ENCODE data around the gene SGCD. TPM values are rescaled to one million over a fixed set of nuclear protein-coding genes. Genes with fewer than 3 reads are reported as not detected.

Gene SGCD
- total RNA-seq, 2 donors from 2014 or later = 0.14 TPM; not detected in 1

DNA sequence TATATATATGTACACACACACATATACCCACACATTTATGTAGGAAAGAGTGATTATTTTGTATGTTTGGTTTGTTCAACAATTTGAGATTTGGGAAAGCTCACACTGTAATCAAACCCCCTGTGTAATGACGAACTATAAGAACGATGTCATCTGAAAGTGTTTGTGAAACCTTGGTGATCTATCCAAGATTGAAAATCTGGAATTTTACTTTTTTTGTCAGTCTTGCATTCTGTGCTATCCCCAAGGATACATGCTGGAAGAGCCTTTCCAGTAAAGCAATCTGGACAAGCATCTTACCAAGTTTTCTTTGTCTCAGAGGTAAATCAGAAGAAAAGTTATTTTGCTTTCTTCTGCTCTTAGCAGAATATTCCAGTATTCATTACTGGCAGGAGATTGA is 23.3 kb downstream of the SGCD start:
- no peaks in the 10 kb centered on the region for H3K36me3 Mint-ChIP-seq
- ATAC-seq (no peak), DNase-seq (ENCODE audit: low spot score in 2 of 2) (no peak)
- H3K27ac Mint-ChIP-seq = no peak overlapping the region
- H3K9me3 Mint-ChIP-seq = no peaks in the 10 kb centered on the region

DNA sequence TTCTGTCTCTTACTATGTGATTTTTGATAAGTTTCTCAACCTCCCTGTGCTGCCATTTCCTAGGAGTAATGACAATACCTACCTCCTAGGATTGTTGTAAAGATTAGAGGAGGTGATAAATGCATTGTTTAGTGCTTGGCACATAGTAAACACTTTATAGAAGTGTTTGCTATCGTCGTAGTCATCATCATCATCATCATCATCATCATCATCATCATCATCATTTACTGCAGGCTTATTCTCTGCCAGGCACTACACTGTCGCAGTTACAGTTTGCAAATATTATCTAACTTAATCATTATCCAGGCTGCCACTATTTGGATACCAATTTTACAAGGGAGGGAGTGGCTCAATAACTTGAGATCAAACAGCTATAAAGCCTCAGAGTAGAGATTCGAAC is 24.5 kb downstream of the SGCD start:
- DNase-seq (ENCODE audit: low spot score in 2 of 2) (no peak), ATAC-seq (no peak)
- Mint-ChIP-seq H3K36me3 (no peaks in the 10 kb centered on the region), H3K27ac (no peak overlapping the region), H3K9me3 (no peaks in the 10 kb centered on the region)

DNA sequence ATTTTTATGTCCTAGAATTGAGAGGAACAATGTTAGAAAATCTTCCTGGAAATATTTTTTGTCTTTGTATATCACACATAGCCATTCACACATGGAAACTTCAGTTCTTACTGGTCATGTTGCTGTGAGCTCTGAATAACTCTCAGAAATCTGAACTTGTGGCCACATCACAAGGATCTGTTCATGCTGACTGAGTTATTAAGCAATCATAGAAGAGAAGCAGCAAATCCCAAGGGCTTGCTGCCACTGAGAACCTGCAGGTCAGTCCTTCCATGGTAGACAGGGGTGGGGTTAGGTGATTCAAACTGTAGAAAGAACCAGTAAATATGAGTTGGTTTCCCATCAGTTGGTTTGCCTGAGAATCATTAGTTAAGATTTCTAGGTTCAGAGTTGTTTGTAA is 27.6 kb downstream of the SGCD start:
- ATAC-seq (no peak), DNase-seq (ENCODE audit: low spot score in 2 of 2) (no peak)
- Mint-ChIP-seq H3K9me3 (no peaks in the 10 kb centered on the region), H3K27ac (no peak overlapping the region), H3K36me3 (no peaks in the 10 kb centered on the region)

DNA sequence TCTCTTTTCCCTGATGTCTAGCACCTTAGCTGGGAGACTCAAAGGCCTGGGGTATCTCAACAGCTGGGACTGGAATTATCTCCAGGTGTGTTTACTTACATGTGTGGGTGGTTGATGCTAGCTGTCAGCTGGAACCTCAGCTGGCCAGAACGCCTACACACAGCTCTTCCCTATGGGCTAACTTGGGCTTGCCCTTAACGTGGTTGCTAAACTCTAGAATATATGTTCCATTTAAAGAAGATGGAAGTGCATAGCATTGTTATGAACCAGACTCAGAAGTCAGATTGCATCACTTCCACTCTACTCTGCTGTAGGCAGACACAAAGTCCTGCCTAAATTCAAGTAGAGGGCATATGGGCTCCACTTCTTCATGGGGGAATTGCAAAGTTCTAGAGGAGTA is 29.3 kb downstream of the SGCD start:
- DNase-seq (ENCODE audit: low spot score in 2 of 2) = no peak
- H3K36me3 Mint-ChIP-seq = no peaks in the 10 kb centered on the region
- H3K9me3 Mint-ChIP-seq = no peaks in the 10 kb centered on the region
- ATAC-seq = no peak
- H3K27ac Mint-ChIP-seq = no peak overlapping the region

GRCh38 chr5:156359476-156359875 is 32.5 kb downstream of the SGCD start:
- Mint-ChIP-seq H3K36me3 (no peaks in the 10 kb centered on the region), H3K9me3 (no peaks in the 10 kb centered on the region), H3K27ac (no peak overlapping the region)
- DNase-seq (ENCODE audit: low spot score in 2 of 2) (no peak), ATAC-seq (no peak)

GRCh38 chr5:156361436-156362109 is 34.6 kb downstream of the SGCD start:
- ATAC-seq (no peak), DNase-seq (ENCODE audit: low spot score in 2 of 2) (no peak)
- no peaks in the 10 kb centered on the region for H3K36me3 Mint-ChIP-seq
- no peaks in the 10 kb centered on the region for H3K9me3 Mint-ChIP-seq
- H3K27ac Mint-ChIP-seq = no peak overlapping the region

- DNase-seq (ENCODE audit: low spot score in 2 of 2) (no peak), ATAC-seq (no peak)
- H3K36me3 Mint-ChIP-seq = no peaks in the 10 kb centered on the region
- no peak overlapping the region for H3K27ac Mint-ChIP-seq
- H3K9me3 Mint-ChIP-seq = no peaks in the 10 kb centered on the region
Measured at GRCh38 chr5:156363861-156364260, 36.9 kb downstream of the SGCD start.

DNA sequence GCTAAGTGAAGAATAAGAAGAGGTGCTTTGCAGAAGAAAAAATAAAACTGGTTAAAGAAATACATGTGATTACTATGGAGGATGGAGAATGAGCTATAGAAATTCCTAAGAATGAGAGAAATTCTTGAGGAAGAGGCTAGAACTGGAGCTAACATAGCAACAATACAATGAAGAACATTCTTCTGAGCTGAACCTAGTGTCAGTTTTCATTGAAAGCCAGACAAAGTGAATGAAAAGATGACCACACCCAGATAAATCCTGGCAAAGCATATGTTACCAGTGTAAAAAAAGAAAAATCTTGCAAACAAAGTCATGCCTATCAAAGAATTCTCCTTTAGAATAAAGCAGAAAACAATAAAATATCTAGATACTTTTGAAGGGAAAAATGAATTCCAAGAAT is 39.6 kb downstream of the SGCD start:
- no peaks in the 10 kb centered on the region for H3K36me3 Mint-ChIP-seq
- no peak for ATAC-seq
- H3K9me3 Mint-ChIP-seq = no peaks in the 10 kb centered on the region
- no peak overlapping the region for H3K27ac Mint-ChIP-seq
- no peak for DNase-seq (ENCODE audit: low spot score in 2 of 2)

DNA sequence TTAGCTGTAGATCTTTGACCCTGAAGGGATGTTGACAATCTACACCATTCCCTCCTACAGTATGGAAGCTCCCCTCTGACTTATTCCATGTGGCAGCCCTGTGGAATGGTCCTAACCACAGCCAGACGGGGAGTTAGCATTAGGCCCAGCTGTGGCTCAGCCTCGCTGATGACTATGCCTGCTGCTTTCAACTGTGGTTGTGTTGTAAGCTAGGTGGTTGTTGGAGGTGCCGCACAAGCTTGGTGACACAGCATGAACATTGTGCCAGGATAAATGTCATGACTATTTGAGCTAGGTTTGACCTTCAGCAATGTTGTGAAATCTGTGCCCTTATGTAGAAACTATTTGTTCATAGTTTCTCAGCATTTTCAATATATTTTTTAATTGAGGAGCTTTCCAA is 40.6 kb downstream of the SGCD start:
- no peaks in the 10 kb centered on the region for H3K36me3 Mint-ChIP-seq
- no peaks in the 10 kb centered on the region for H3K9me3 Mint-ChIP-seq

DNA sequence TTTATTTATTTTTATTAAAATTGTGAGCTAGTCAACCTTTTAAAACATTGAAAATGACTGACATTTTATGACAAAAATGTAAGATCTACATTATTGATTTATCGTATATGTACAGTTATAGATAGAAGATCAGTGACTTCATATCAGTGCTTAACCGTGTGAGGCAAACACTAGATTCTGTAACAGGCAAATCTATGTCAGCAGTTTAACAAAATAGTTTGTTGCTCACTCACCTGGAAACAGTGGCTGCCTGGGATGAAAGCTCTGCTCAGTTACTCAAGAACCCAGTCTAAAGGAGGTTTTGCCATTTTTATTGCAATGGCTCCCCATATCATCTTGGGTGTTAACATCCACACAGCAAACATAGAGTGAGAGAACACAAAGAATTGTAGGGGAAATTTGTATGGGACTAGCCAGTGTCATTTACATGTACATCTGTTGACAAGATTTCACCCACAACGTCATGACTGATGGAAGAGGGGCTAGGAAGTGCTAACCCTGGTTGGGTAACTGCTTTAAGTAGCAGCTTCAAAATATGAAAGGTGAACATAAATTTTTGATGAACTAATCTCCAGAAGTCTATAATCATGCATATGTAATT is 49.0 kb downstream of the SGCD start:
- Mint-ChIP-seq H3K27ac (no peak overlapping the region), H3K9me3 (no peaks in the 10 kb centered on the region), H3K36me3 (no peaks in the 10 kb centered on the region)
- ATAC-seq = no peak
- no peak for DNase-seq (ENCODE audit: low spot score in 2 of 2)

More for the DNA sequence above, 40.6 kb downstream of the SGCD start:
- H3K27ac Mint-ChIP-seq = no peak overlapping the region
- ATAC-seq (no peak), DNase-seq (ENCODE audit: low spot score in 2 of 2) (no peak)

- no peaks in the 10 kb centered on the region for H3K9me3 Mint-ChIP-seq
Measured at GRCh38 chr5:156376751-156377150, 49.8 kb downstream of the SGCD start.

DNA sequence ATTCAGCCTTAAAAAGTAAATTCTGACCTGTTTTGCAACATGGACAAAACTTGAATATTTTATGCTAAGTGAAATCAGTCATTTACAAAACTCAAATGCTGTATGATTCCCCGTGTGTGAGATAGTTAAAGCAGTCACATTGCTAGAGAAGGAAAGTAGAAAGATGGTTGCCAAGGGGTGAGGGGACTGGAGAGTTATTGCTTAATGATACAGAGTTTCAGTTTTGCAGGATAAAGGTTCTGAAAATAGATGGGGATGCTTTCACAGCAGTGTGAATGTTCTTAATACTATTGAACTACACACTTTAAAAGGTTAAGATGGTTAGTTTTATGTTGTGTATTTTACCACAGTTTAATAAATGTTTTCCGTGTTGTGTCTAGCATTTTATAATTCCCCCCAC is 51.2 kb downstream of the SGCD start:
- Mint-ChIP-seq H3K9me3 (no peaks in the 10 kb centered on the region), H3K36me3 (no peaks in the 10 kb centered on the region), H3K27ac (no peak overlapping the region)
- DNase-seq (ENCODE audit: low spot score in 2 of 2) = no peak
- ATAC-seq = no peak

More at GRCh38 chr5:156376751-156377150, 49.8 kb downstream of the SGCD start:
- no peaks in the 10 kb centered on the region for H3K36me3 Mint-ChIP-seq
- ATAC-seq (no peak), DNase-seq (ENCODE audit: low spot score in 2 of 2) (no peak)
- H3K27ac Mint-ChIP-seq = no peak overlapping the region

DNA sequence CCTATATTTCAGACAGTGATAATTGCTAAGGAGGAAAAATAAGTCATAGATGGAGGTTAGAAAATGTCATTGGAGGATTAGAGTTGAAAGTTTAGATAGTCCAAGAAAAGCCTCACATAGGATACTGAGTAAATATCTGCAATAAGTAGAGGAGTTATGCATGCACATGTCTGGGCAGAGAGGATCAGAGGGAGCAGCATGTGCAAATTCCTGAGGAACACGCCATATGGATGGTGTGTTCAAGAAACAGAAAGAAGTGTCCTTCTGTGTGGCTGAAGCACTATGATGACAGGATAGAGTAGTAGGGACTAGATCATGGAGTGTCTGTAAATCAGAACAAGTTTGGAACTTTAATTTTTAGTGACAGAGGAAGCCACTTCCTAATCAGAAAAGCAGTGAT is 52.2 kb downstream of the SGCD start:
- Mint-ChIP-seq H3K27ac (no peak overlapping the region), H3K9me3 (no peaks in the 10 kb centered on the region), H3K36me3 (no peaks in the 10 kb centered on the region)
- ATAC-seq = no peak
- DNase-seq (ENCODE audit: low spot score in 2 of 2) = no peak

DNA sequence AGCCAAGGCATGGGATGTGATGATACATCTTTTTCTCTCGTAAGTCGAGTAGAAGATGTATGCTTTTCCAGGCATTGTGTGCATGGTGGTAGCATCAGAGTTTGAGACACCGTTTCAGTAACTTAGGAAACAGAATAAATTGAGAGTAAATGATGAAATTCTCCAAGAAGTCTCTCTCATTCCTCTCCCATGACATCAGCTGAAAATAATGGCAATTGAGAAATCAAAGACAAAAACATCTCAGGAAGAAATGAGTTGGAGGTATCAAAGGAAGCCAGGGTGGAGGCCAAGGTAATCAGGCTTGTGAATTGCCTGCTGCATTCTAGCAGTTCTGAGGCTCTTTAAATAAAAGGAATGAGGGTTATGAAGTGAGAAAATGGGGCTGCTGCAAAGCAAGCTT is 53.9 kb downstream of the SGCD start:
- no peak for ATAC-seq
- Mint-ChIP-seq H3K27ac (no peak overlapping the region), H3K36me3 (no peaks in the 10 kb centered on the region), H3K9me3 (no peaks in the 10 kb centered on the region)
- no peak for DNase-seq (ENCODE audit: low spot score in 2 of 2)

DNA sequence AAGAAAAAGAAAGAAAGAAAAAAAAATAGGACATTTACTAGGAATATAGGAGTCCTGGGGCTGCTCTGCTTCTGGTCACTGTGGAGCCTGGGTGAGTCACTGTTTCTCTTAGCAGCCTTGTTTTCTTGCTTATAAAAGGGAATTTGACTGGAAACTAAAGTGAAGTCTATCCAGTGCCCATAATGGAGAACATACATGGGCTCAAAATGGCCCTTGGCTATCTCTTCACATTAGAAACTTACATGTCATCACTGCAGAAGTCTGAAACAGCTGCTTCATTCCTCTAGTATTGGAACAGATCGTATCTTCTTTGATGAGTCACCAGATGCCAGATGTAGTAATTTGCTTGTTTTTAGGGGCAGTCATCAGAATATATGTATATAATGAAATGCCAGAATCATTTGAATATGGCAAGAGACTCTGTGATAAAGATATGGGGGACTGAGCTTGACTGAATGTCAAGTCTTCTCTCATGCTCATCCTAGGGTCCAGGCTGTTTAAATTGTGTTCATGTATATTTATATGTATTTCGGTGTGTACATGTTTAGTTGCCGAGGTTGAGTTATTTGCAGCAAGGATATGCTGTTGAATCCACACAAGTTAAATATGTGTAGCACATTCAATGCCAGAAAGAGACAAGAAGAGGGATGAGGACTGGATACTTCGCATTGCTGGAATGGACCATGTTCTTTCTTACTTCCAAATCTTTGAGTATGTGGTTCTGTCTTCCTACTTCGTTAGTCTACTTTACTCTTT is 56.7 kb downstream of the SGCD start:
- no peak overlapping the region for H3K27ac Mint-ChIP-seq
- no peaks in the 10 kb centered on the region for H3K9me3 Mint-ChIP-seq
- ATAC-seq (no peak), DNase-seq (ENCODE audit: low spot score in 2 of 2) (no peak)
- H3K36me3 Mint-ChIP-seq = no peaks in the 10 kb centered on the region

DNA sequence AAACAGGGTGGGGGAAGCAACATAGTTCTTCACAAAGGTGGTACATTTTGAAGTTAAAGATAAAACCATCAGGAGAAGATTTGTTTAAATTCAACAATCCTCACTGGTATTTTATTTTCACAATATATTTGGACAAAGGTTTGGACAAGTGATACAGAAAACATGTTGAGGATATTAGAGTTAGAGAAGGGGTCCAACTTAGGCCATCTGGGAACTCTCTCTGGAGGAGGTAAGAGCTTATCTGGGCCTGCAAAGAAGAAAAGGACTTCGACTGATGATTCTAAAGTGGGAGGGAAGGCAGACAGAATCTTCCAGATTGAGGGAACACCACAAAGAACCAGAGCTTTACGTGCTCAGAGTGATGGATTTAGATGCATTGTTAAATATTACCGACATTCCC is 58.5 kb downstream of the SGCD start:
- Mint-ChIP-seq H3K27ac (no peak overlapping the region), H3K36me3 (no peaks in the 10 kb centered on the region), H3K9me3 (no peaks in the 10 kb centered on the region)
- no peak for ATAC-seq
- no peak for DNase-seq (ENCODE audit: low spot score in 2 of 2)

- ATAC-seq = no peak
- DNase-seq (ENCODE audit: low spot score in 2 of 2) = no peak
Measured at GRCh38 chr5:156386976-156387375, 60.0 kb downstream of the SGCD start.

DNA sequence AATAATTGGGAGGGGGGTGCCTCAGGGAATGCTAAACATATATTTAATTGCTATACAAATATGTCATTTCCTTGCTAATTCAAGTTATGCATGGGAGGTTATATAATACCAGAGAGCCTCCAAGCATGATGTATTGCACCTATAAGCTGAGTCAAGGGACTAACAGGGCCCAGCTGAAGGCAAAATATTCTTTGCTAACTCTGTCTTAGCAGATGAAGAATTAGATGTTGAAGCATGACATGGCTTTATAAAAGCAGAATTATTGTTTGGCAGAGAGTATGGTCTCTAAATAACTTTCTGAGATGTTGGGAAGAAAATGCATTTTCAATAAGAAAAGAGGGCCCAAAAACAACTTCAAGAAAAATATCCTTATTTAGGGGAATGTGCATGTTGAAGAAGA is 60.4 kb downstream of the SGCD start:
- no peaks in the 10 kb centered on the region for H3K36me3 Mint-ChIP-seq
- DNase-seq (ENCODE audit: low spot score in 2 of 2) = no peak
- no peaks in the 10 kb centered on the region for H3K9me3 Mint-ChIP-seq
- no peak overlapping the region for H3K27ac Mint-ChIP-seq
- no peak for ATAC-seq

More at GRCh38 chr5:156386976-156387375, 60.0 kb downstream of the SGCD start:
- no peaks in the 10 kb centered on the region for H3K9me3 Mint-ChIP-seq
- no peak overlapping the region for H3K27ac Mint-ChIP-seq
- no peaks in the 10 kb centered on the region for H3K36me3 Mint-ChIP-seq
